Ureter (tissue), 1 donor: ENCODE data around the gene VGLL4. TPM values are rescaled to one million over a fixed set of nuclear protein-coding genes. Genes with fewer than 3 reads are reported as not detected.

ENCODE experiments used
- DNase-seq: peaks from one replicate; pipeline ENCODE4 v3.0.0-alpha.2; 2020; ENCODE audit warnings: low spot score
- total RNA-seq: library from RNA; stranded (reverse); gene quantifications from one replicate; pipeline ENCODE4 v1.2.4, GENCODE V29; 2023
- donor health status: DM: yes; HTN: yes; CAD: no.

VGLL4 gene
- total RNA-seq, 1 donor from 2014 or later, result 88.3 TPM

GRCh38 chr3:11627612-11628011, 16.1 kb downstream of the VGLL4 start:
- no peak for DNase-seq

- no peak for DNase-seq
These were observed 17.6 kb downstream of the VGLL4 start for GRCh38 chr3:11626084-11626463.

- DNase-seq, result no peak
These were observed 18.2 kb downstream of the VGLL4 start for GRCh38 chr3:11625376-11626083.

GRCh38 chr3:11624704-11625375, 18.9 kb downstream of the VGLL4 start:
- DNase-seq, result no peak

- no peak for DNase-seq
These were observed 19.6 kb downstream of the VGLL4 start for GRCh38 chr3:11624161-11624560.

- DNase-seq, result no peak
These were observed 20.8 kb downstream of the VGLL4 start for GRCh38 chr3:11622586-11623550.

- no peak for DNase-seq
These were observed 22.6 kb downstream of the VGLL4 start for GRCh38 chr3:11621077-11621476.

- DNase-seq, result no peak
These were observed 23.6 kb downstream of the VGLL4 start for GRCh38 chr3:11619946-11620652.

GRCh38 chr3:11619461-11619860, 24.3 kb downstream of the VGLL4 start:
- DNase-seq, result no peak

GRCh38 chr3:11618904-11619303, 24.8 kb downstream of the VGLL4 start:
- DNase-seq, result no peak

GRCh38 chr3:11616551-11616950, 27.2 kb downstream of the VGLL4 start:
- no peak for DNase-seq

GRCh38 chr3:11613851-11614487, 29.7 kb downstream of the VGLL4 start:
- no peak for DNase-seq

GRCh38 chr3:11613319-11613718, 30.4 kb downstream of the VGLL4 start:
- DNase-seq, result no peak

GRCh38 chr3:11612515-11613188, 31.1 kb downstream of the VGLL4 start:
- no peak for DNase-seq

- DNase-seq, result no peak
These were observed 32.3 kb downstream of the VGLL4 start for GRCh38 chr3:11611341-11611799.

- no peak for DNase-seq
These were observed 32.9 kb downstream of the VGLL4 start for GRCh38 chr3:11610700-11611275.

- DNase-seq, result no peak
These were observed 33.6 kb downstream of the VGLL4 start for GRCh38 chr3:11610044-11610671.

- DNase-seq, result no peak
These were observed 34.2 kb downstream of the VGLL4 start for GRCh38 chr3:11609481-11609880.

GRCh38 chr3:11607816-11608215, 35.9 kb downstream of the VGLL4 start:
- no peak for DNase-seq
